ENCODE data around the gene GRIP1. TPM values are rescaled to one million over a fixed set of nuclear protein-coding genes. Genes with fewer than 3 reads are reported as not detected.

The GRIP1 gene
- total and polyA plus RNA-seq, 10 of the 15 experiments (the other 5 are each of a cell fraction or from before 2014, with no cell fraction given) = 0.05 to 0.85 (median 0.50) TPM; not detected in 7

DNA sequence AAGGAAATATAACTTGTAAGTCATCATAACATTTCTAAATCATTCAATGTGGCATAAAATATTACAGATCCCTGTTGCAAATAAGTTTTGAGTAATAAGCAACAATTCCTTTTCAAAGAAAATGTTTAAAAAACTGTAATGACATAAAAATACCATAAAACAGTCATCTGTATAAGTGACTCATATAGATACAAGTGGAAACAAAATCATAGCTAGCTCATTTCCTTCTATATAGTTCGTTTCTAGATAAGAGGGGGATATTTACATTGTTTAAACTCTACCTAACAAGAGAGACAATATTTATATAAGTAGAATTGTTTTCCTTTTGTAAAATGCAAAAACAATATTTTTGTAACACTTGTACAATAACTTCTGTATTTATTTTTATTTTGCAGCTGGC lies 148.9 kb downstream of the GRIP1 start:
- no peak overlapping the region for H3K4me2 ChIP-seq (ENCODE audit: control insufficient read depth, insufficient read depth)
- DNase-seq (ENCODE audit: low read depth, low spot score) (no peak), FAIRE-seq (no peak), ATAC-seq (no peak)
- H3K27me3 ChIP-seq (replicated peaks in 1 of 2; ENCODE audit: control insufficient read depth in 2 of 2, insufficient read depth in 2 of 2, low read length in 1 of 2) = no peaks in the 10 kb centered on the region
- no peaks in the 10 kb centered on the region for H3K36me3 ChIP-seq (ENCODE audit: control insufficient read depth in 2 of 2, insufficient read depth in 2 of 2, low read length in 1 of 2)
- CTCF ChIA-PET = no interaction called here
- in situ Hi-C loops (cut with MboI) (no loop called here), intact Hi-C loops (cut with micrococcal nuclease; ENCODE audit: unreplicated experiment) (no loop called here)
- no peaks in the 10 kb centered on the region for H3K4me1 ChIP-seq (ENCODE audit: control insufficient read depth, insufficient read depth, low read length)
- no peak overlapping the region for H3K27ac ChIP-seq (ENCODE audit: control insufficient read depth, insufficient read depth)
- TF ChIP-seq JUNB (IDR thresholded peaks at IDR 0.05) = peak; percentile 53; the same call in 1 of the 2 replicates
- TF ChIP-seq ETV6 (conservative IDR thresholded peaks at IDR 0.05 in 1 of 2, IDR thresholded peaks at IDR 0.05 in 1 of 2; ENCODE audit: borderline replicate concordance in 1 of 2, low read depth in 1 of 2) = no peak
- H3K79me2 ChIP-seq (ENCODE audit: control insufficient read depth, insufficient read depth, low read length) = no peaks in the 10 kb centered on the region
- no peaks in the 10 kb centered on the region for H4K20me1 ChIP-seq (ENCODE audit: control insufficient read depth, insufficient read depth)
- no peaks in the 10 kb centered on the region for H3K9me3 ChIP-seq (replicated peaks; ENCODE audit: control insufficient read depth, insufficient read depth, low read length)
- SMC1A ChIA-PET (ENCODE audit: uncharacterized antibody, unreplicated experiment) = no interaction called here
- no peak overlapping the region for H2AFZ ChIP-seq (ENCODE audit: control insufficient read depth, low read depth, low read length)
- 0% methylated on average over 1 of the region's 1 CpG for WGBS (ENCODE audit: insufficient coverage, insufficient replicate concordance, low lambda C conversion rate, missing lambda C conversion rate)
- RAD21 ChIA-PET (ENCODE audit: unreplicated experiment) = no interaction called here
- BruUV-seq (replicated peaks) = no TSS peak
- no peak overlapping the region for H3K4me3 ChIP-seq
- POLR2A ChIA-PET = no interaction called here
- H3K9ac ChIP-seq (ENCODE audit: control insufficient read depth, insufficient read depth, low read length) = no peak overlapping the region

DNA sequence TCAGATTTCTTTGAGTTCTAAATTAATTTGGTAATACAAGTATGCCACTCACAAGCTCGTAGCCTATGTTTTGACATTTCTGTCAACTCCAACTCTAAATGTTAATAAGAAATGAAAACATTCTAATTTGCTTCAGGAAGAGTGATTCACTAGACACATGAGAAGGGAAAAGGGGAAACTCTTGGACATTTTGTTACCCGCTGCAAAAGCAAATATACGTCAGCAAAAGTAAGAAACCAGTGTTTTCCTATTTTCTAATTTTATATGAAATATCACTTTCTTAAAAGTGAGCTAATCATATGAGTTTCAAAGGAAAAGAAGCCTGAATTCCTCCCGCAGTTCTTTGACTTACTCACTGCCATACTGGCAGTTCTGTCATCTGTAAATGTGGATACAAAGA lies 162.3 kb downstream of the GRIP1 start:
- no peak overlapping the region for H3K9ac ChIP-seq (ENCODE audit: control insufficient read depth, insufficient read depth, low read length)
- ChIA-PET RAD21 (ENCODE audit: unreplicated experiment) (no interaction called here), SMC1A (ENCODE audit: uncharacterized antibody, unreplicated experiment) (interaction anchor here (0.6 kb wide), 1 partner anchor 1084 kb away, joined by 3 read pairs; no protein-coding TSS in a partner anchor), POLR2A (no interaction called here), CTCF (no interaction called here)
- no peaks in the 10 kb centered on the region for H3K79me2 ChIP-seq (ENCODE audit: control insufficient read depth, insufficient read depth, low read length)
- ATAC-seq (no peak), DNase-seq (ENCODE audit: low read depth, low spot score) (no peak), FAIRE-seq (no peak)
- no peaks in the 10 kb centered on the region for H3K4me1 ChIP-seq (ENCODE audit: control insufficient read depth, insufficient read depth, low read length)
- H4K20me1 ChIP-seq (ENCODE audit: control insufficient read depth, insufficient read depth) = no peaks in the 10 kb centered on the region
- WGBS (ENCODE audit: insufficient coverage, insufficient replicate concordance, low lambda C conversion rate, missing lambda C conversion rate) = 20% methylated on average over 4 of the region's 4 CpGs
- no peak overlapping the region for H2AFZ ChIP-seq (ENCODE audit: control insufficient read depth, low read depth, low read length)
- no peaks in the 10 kb centered on the region for H3K9me3 ChIP-seq (replicated peaks; ENCODE audit: control insufficient read depth, insufficient read depth, low read length)
- H3K27me3 ChIP-seq (replicated peaks in 1 of 2; ENCODE audit: control insufficient read depth in 2 of 2, insufficient read depth in 2 of 2, low read length in 1 of 2) = no peaks in the 10 kb centered on the region
- no peak overlapping the region for H3K4me3 ChIP-seq
- H3K27ac ChIP-seq (ENCODE audit: control insufficient read depth, insufficient read depth) = no peak overlapping the region
- no peaks in the 10 kb centered on the region for H3K36me3 ChIP-seq (ENCODE audit: control insufficient read depth in 2 of 2, insufficient read depth in 2 of 2, low read length in 1 of 2)
- intact Hi-C loops (cut with micrococcal nuclease; ENCODE audit: unreplicated experiment) (no loop called here), in situ Hi-C loops (cut with MboI) (no loop called here)
- no peak overlapping the region for H3K4me2 ChIP-seq (ENCODE audit: control insufficient read depth, insufficient read depth)
- BruUV-seq (replicated peaks) = no TSS peak
- no peak for TF ChIP-seq CBX3 (IDR thresholded peaks at IDR 0.05; ENCODE audit: borderline replicate concordance, low read depth)
- no peak for TF ChIP-seq KDM1A (IDR thresholded peaks at IDR 0.05; ENCODE audit: borderline replicate concordance)
- TF ChIP-seq LARP7 (IDR thresholded peaks at IDR 0.05) = no peak
- no peak for TF ChIP-seq CBX5 (IDR thresholded peaks at IDR 0.05; ENCODE audit: low read depth)
- TF ChIP-seq MTA3 (IDR thresholded peaks at IDR 0.05; ENCODE audit: borderline replicate concordance, low read length) = no peak
- no peak for TF ChIP-seq CHD4 (IDR thresholded peaks at IDR 0.05)
- TF ChIP-seq, protein P1, sequence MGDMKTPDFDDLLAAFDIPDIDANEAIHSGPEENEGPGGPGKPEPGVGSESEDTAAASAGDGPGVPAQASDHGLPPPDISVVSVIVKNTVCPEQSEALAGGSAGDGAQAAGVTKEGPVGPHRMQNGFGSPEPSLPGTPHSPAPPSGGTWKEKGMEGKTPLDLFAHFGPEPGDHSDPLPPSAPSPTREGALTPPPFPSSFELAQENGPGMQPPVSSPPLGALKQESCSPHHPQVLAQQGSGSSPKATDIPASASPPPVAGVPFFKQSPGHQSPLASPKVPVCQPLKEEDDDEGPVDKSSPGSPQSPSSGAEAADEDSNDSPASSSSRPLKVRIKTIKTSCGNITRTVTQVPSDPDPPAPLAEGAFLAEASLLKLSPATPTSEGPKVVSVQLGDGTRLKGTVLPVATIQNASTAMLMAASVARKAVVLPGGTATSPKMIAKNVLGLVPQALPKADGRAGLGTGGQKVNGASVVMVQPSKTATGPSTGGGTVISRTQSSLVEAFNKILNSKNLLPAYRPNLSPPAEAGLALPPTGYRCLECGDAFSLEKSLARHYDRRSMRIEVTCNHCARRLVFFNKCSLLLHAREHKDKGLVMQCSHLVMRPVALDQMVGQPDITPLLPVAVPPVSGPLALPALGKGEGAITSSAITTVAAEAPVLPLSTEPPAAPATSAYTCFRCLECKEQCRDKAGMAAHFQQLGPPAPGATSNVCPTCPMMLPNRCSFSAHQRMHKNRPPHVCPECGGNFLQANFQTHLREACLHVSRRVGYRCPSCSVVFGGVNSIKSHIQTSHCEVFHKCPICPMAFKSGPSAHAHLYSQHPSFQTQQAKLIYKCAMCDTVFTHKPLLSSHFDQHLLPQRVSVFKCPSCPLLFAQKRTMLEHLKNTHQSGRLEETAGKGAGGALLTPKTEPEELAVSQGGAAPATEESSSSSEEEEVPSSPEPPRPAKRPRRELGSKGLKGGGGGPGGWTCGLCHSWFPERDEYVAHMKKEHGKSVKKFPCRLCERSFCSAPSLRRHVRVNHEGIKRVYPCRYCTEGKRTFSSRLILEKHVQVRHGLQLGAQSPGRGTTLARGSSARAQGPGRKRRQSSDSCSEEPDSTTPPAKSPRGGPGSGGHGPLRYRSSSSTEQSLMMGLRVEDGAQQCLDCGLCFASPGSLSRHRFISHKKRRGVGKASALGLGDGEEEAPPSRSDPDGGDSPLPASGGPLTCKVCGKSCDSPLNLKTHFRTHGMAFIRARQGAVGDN (IDR thresholded peaks at IDR 0.05) = no peak

Measured in GM12878 (cell line).